A673 (cell line): ENCODE data around the gene BAIAP2.

Source experiments
- EZH2 ChIP-seq: fragments of 200-600 bp; sonication (generic); IDR thresholded peaks from 2 replicates; pipeline ENCODE4 v1.6.1; 2017; ENCODE audit warnings: borderline replicate concordance, low read depth, mild to moderate bottlenecking, mixed read lengths, antibody characterized with exemption, low read length; ENCODE audit not compliant: poor library complexity, severe bottlenecking
- TF ChIP-seq, protein P1 (sequence below): fragments of 300-800, 200-600 bp; sonication (generic); conservative IDR thresholded peaks from 2 replicates; pipeline ENCODE4 v1.5.1; 2017; ENCODE audit warnings: low read depth, mild to moderate bottlenecking, antibody characterized with exemption, low read length, moderate library complexity, mixed read lengths

DNA sequence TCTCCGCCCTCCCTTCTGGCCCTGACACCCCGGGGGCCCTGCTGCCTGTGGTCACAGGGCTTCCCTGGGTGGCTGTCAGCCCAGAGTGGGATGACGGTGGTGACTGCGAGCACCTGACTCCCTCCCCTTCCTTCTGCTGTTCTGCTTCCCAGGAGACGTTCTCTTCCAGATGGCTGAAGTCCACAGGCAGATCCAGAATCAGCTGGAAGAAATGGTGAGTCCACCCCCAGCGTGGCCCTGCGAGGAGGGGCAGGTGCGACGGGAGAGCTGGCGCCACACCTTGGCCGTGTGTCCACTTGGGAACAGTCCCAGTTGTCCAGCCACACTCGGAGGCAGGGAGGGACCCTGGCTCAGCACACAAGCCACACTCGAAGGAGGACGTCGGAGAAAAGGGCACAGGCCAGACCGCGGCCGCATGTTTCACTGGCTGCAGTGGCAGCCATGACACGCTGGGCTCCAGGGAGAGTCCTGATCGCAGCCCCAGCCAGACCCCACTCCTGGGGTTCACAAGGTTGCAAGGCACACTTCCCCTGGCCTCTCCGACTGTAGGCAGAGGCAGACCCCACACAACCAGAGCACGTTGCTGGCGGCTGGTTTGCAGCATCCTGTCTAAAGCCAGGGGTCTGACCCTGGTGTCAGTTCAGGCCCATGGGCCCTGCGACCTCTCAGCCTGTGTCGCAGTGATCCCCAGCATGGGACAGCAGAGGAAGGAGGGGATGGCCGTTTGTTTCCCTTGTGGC, 49.9 kb downstream of the BAIAP2 start:
- TF ChIP-seq, protein P1, sequence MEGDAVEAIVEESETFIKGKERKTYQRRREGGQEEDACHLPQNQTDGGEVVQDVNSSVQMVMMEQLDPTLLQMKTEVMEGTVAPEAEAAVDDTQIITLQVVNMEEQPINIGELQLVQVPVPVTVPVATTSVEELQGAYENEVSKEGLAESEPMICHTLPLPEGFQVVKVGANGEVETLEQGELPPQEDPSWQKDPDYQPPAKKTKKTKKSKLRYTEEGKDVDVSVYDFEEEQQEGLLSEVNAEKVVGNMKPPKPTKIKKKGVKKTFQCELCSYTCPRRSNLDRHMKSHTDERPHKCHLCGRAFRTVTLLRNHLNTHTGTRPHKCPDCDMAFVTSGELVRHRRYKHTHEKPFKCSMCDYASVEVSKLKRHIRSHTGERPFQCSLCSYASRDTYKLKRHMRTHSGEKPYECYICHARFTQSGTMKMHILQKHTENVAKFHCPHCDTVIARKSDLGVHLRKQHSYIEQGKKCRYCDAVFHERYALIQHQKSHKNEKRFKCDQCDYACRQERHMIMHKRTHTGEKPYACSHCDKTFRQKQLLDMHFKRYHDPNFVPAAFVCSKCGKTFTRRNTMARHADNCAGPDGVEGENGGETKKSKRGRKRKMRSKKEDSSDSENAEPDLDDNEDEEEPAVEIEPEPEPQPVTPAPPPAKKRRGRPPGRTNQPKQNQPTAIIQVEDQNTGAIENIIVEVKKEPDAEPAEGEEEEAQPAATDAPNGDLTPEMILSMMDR, result no peak
- no peak for TF ChIP-seq EZH2
